ENCODE measurements around the gene GSTA4. TPM values are rescaled to one million over a fixed set of nuclear protein-coding genes. Genes with fewer than 3 reads are reported as not detected.
A peak's percentile ranks its signal among the peaks of the same experiment; 100 is the strongest.

The GSTA4 gene
- total and polyA plus RNA-seq, 2 donors (not counting 1 experiment from before 2014, with no cell fraction given): 51.9 to 54.0 TPM

GRCh38 chr6:53033764-53034163, 38.7 kb upstream of the GSTA4 start:
- no peak overlapping the region for H2AFZ ChIP-seq (ENCODE audit: low read length)
- peak overlapping the region; percentile 45 for H3K27ac ChIP-seq (ENCODE audit: insufficient read depth, low read length)
- no peaks in the 10 kb centered on the region for H3K9me3 ChIP-seq (ENCODE audit: control insufficient read depth, insufficient read depth, low read depth, low read length)
- H3K79me2 ChIP-seq (ENCODE audit: control insufficient read depth, insufficient read depth, low read length): no peaks in the 10 kb centered on the region
- H4K20me1 ChIP-seq (ENCODE audit: control insufficient read depth, extremely low read depth, insufficient read depth, low read length): no peaks in the 10 kb centered on the region
- peaks cover 15% of the 10 kb centered on the region for H3K4me1 ChIP-seq (ENCODE audit: control insufficient read depth, extremely low read depth, insufficient read depth, low read length)
- H3K36me3 ChIP-seq (ENCODE audit: control insufficient read depth, insufficient read depth, low read length): peaks cover 5% of the 10 kb centered on the region
- H3K4me2 ChIP-seq (ENCODE audit: extremely low read depth, insufficient read depth, low read length): no peak overlapping the region
- no peak for TF ChIP-seq EZH2 (IDR thresholded peaks at IDR 0.05; ENCODE audit: low read length, missing control alignments)
- no peak for TF ChIP-seq CTCF (conservative IDR thresholded peaks at IDR 0.05 in 1 of 2, IDR thresholded peaks at IDR 0.05 in 1 of 2; ENCODE audit: low read depth in 1 of 2, low read length in 2 of 2)
- H3K4me3 ChIP-seq (replicated peaks in 1 of 4; ENCODE audit: control extremely low read depth in 1 of 4, insufficient read depth in 1 of 4, low read depth in 3 of 4, low read length in 4 of 4): no peak overlapping the region
- no peaks in the 10 kb centered on the region for H3K27me3 ChIP-seq (ENCODE audit: control insufficient read depth, insufficient read depth, low read length)
- no peak overlapping the region for H3K9ac ChIP-seq (ENCODE audit: insufficient read depth, low read length)
- peak; percentile 74 to 85 for DNase-seq (ENCODE audit: low read depth in 2 of 2)

GRCh38 chr6:53032849-53033248, 37.8 kb upstream of the GSTA4 start:
- Histone ChIP-seq H3K27me3 (ENCODE audit: control insufficient read depth, insufficient read depth, low read length) (no peaks in the 10 kb centered on the region), H3K9me3 (ENCODE audit: control insufficient read depth, insufficient read depth, low read depth, low read length) (no peaks in the 10 kb centered on the region), H3K4me1 (ENCODE audit: control insufficient read depth, extremely low read depth, insufficient read depth, low read length) (peaks cover 15% of the 10 kb centered on the region), H3K4me2 (ENCODE audit: extremely low read depth, insufficient read depth, low read length) (peak overlapping the region; percentile 16), H3K36me3 (ENCODE audit: control insufficient read depth, insufficient read depth, low read length) (peaks cover 5% of the 10 kb centered on the region), H4K20me1 (ENCODE audit: control insufficient read depth, extremely low read depth, insufficient read depth, low read length) (no peaks in the 10 kb centered on the region), H3K27ac (ENCODE audit: insufficient read depth, low read length) (peak overlapping the region; percentile 11), H2AFZ (ENCODE audit: low read length) (no peak overlapping the region), H3K4me3 (replicated peaks in 1 of 4; ENCODE audit: control extremely low read depth in 1 of 4, insufficient read depth in 1 of 4, low read depth in 3 of 4, low read length in 4 of 4) (no peak overlapping the region), H3K9ac (ENCODE audit: insufficient read depth, low read length) (no peak overlapping the region), H3K79me2 (ENCODE audit: control insufficient read depth, insufficient read depth, low read length) (no peaks in the 10 kb centered on the region)
- TF ChIP-seq CTCF (conservative IDR thresholded peaks at IDR 0.05 in 1 of 2, IDR thresholded peaks at IDR 0.05 in 1 of 2; ENCODE audit: low read depth in 1 of 2, low read length in 2 of 2) (no peak), EZH2 (IDR thresholded peaks at IDR 0.05; ENCODE audit: low read length, missing control alignments) (no peak)
- DNase-seq (ENCODE audit: low read depth in 2 of 2): peak; percentile 25 to 60

- no peak overlapping the region for H3K9ac ChIP-seq (ENCODE audit: insufficient read depth, low read length)
- H3K9me3 ChIP-seq (ENCODE audit: control insufficient read depth, insufficient read depth, low read depth, low read length): no peaks in the 10 kb centered on the region
- no peak overlapping the region for H3K27ac ChIP-seq (ENCODE audit: insufficient read depth, low read length)
- H3K79me2 ChIP-seq (ENCODE audit: control insufficient read depth, insufficient read depth, low read length): no peaks in the 10 kb centered on the region
- TF ChIP-seq CTCF (conservative IDR thresholded peaks at IDR 0.05 in 1 of 2, IDR thresholded peaks at IDR 0.05 in 1 of 2; ENCODE audit: low read depth in 1 of 2, low read length in 2 of 2): no peak
- no peak for TF ChIP-seq EZH2 (IDR thresholded peaks at IDR 0.05; ENCODE audit: low read length, missing control alignments)
- H4K20me1 ChIP-seq (ENCODE audit: control insufficient read depth, extremely low read depth, insufficient read depth, low read length): no peaks in the 10 kb centered on the region
- DNase-seq (ENCODE audit: low read depth in 2 of 2): no peak
- no peak overlapping the region for H2AFZ ChIP-seq (ENCODE audit: low read length)
- H3K4me3 ChIP-seq (replicated peaks in 1 of 4; ENCODE audit: control extremely low read depth in 1 of 4, insufficient read depth in 1 of 4, low read depth in 3 of 4, low read length in 4 of 4): no peak overlapping the region
- peaks cover 7% of the 10 kb centered on the region for H3K36me3 ChIP-seq (ENCODE audit: control insufficient read depth, insufficient read depth, low read length)
- no peaks in the 10 kb centered on the region for H3K27me3 ChIP-seq (ENCODE audit: control insufficient read depth, insufficient read depth, low read length)
- H3K4me2 ChIP-seq (ENCODE audit: extremely low read depth, insufficient read depth, low read length): no peak overlapping the region
- H3K4me1 ChIP-seq (ENCODE audit: control insufficient read depth, extremely low read depth, insufficient read depth, low read length): peaks cover 15% of the 10 kb centered on the region
Measured at GRCh38 chr6:53031281-53031680, 36.2 kb upstream of the GSTA4 start.
